ENCODE data around the gene AKAP6. TPM values are rescaled to one million over a fixed set of nuclear protein-coding genes. Genes with fewer than 3 reads are reported as not detected.

AKAP6 gene
- total RNA-seq, 1 experiment from 2014 or later = 2.3 TPM

DNA sequence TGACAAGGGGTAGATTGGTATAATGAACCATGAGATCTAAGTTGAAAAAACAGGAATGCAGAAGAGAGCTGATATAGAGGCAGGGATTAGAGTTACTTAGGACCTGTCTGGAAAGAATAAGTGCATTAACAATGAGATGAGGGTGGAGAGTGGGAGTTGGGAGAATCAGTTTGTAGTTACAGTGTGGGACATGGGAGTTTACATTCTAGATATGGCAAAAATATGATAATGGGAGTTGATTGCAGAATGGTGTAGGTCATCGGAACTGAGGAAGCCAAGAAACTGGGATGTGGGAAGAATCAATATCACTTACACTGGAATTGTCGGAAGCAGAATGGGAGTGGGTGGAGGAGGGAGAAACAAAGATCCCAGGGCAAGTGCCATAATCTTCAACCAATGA lies 308.5 kb downstream of the AKAP6 start:
- H3K9me3 ChIP-seq (ENCODE audit: low read length) = no peaks in the 10 kb centered on the region
- no peak for DNase-seq
- H3K27me3 ChIP-seq (ENCODE audit: low read length) = 0 out of 2 replicates have a peak, but pooled peaks cover 2% of the 10 kb centered on the region
- no peak overlapping the region for H3K4me3 ChIP-seq (ENCODE audit: low read length)
- H3K27ac ChIP-seq (ENCODE audit: low read length) = no peak overlapping the region
- H3K36me3 ChIP-seq (ENCODE audit: insufficient read depth, low read length) = no peaks in the 10 kb centered on the region
- H3K79me2 ChIP-seq (ENCODE audit: low read length) = no peaks in the 10 kb centered on the region
- H4K20me1 ChIP-seq (ENCODE audit: insufficient read depth, low read depth, low read length) = no peaks in the 10 kb centered on the region
- peaks cover 3% of the 10 kb centered on the region; the same call in 1 of the 2 replicates for H3K4me1 ChIP-seq (ENCODE audit: low read length)
- no peaks in the 10 kb centered on the region for H3K9me2 ChIP-seq (replicated peaks; ENCODE audit: insufficient read depth, low read length)
- no peak overlapping the region for H2AFZ ChIP-seq (ENCODE audit: low read length)
- H3K4me2 ChIP-seq (ENCODE audit: low read depth, low read length, poor library complexity, severe bottlenecking) = no peak overlapping the region
- no peak overlapping the region for H3K9ac ChIP-seq (ENCODE audit: low read length)

DNA sequence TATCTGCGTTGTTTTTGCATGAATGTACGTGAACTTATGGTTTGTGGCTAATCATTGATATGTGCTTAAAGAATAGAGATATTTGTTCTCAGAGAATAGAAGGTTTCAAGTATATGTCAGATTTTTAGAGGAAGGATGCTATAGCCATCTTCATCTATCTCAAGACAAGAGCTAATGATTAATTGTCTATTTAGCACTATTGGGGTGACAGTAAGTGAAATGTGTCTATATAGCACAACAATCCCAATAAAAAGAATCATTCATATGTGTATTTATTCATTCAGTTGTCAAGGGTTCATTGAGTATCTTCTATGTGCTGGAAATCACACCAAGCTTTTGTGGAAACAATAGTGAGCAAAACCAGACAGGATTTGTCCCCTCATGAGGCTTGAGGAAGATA lies 310.1 kb downstream of the AKAP6 start:
- Histone ChIP-seq H3K4me2 (ENCODE audit: low read depth, low read length, poor library complexity, severe bottlenecking) (no peak overlapping the region), H3K4me3 (ENCODE audit: low read length) (no peak overlapping the region), H2AFZ (ENCODE audit: low read length) (no peak overlapping the region), H3K27me3 (ENCODE audit: low read length) (0 out of 2 replicates have a peak, but pooled peaks cover 2% of the 10 kb centered on the region), H3K27ac (ENCODE audit: low read length) (no peak overlapping the region), H3K36me3 (ENCODE audit: insufficient read depth, low read length) (no peaks in the 10 kb centered on the region), H4K20me1 (ENCODE audit: insufficient read depth, low read depth, low read length) (no peaks in the 10 kb centered on the region), H3K79me2 (ENCODE audit: low read length) (no peaks in the 10 kb centered on the region), H3K9ac (ENCODE audit: low read length) (no peak overlapping the region), H3K4me1 (ENCODE audit: low read length) (peaks cover 3% of the 10 kb centered on the region; the same call in 1 of the 2 replicates), H3K9me3 (ENCODE audit: low read length) (no peaks in the 10 kb centered on the region), H3K9me2 (replicated peaks; ENCODE audit: insufficient read depth, low read length) (no peaks in the 10 kb centered on the region)
- DNase-seq = no peak

DNA sequence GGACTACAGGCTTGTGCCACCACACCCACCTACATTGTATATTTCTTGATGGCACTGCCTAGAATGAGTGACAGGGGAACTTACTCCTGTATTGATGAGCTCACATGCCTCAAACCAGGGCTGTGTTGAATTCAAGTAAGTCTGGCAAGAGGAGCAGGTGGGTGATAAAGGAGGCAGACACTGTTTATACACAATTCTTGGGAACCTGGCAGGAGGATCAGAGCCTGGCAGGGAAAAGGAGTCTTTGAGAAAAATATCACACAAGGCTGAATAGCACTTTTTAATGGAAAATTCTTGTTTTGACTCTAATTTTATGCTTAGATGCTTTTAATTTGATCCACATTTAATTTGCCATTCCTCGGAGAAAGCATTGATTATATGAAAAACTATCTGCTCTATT lies 316.5 kb downstream of the AKAP6 start:
- Histone ChIP-seq H3K27me3 (ENCODE audit: low read length) (0 out of 2 replicates have a peak, but pooled peaks cover under 1% of the 10 kb centered on the region), H2AFZ (ENCODE audit: low read length) (no peak overlapping the region), H4K20me1 (ENCODE audit: insufficient read depth, low read depth, low read length) (no peaks in the 10 kb centered on the region), H3K4me2 (ENCODE audit: low read depth, low read length, poor library complexity, severe bottlenecking) (no peak overlapping the region), H3K9ac (ENCODE audit: low read length) (no peak overlapping the region), H3K79me2 (ENCODE audit: low read length) (no peaks in the 10 kb centered on the region), H3K9me3 (ENCODE audit: low read length) (no peaks in the 10 kb centered on the region), H3K4me3 (ENCODE audit: low read length) (no peak overlapping the region), H3K4me1 (ENCODE audit: low read length) (peaks cover 6% of the 10 kb centered on the region), H3K27ac (ENCODE audit: low read length) (no peak overlapping the region), H3K36me3 (ENCODE audit: insufficient read depth, low read length) (no peaks in the 10 kb centered on the region), H3K9me2 (replicated peaks; ENCODE audit: insufficient read depth, low read length) (no peaks in the 10 kb centered on the region)
- no peak for DNase-seq

DNA sequence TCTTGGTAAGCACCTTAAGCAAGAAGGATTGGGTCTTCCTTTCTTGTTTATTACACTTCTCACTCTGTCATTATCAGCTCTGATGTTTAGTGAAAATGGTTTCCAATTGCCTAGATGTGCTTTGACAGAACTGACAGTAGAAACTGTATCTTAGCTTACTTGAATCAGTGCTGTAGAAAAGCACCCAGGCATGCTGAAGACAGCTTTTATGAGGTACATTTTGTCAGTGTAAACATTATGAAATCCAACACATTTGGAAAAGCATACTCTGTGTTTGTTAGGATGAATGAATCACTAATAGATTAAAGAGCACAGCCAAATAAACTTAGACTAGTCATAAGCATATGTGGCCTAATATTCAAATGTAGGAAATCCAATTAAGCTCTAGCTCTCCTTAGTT lies 319.3 kb downstream of the AKAP6 start:
- H4K20me1 ChIP-seq (ENCODE audit: insufficient read depth, low read depth, low read length) = no peaks in the 10 kb centered on the region
- H3K4me1 ChIP-seq (ENCODE audit: low read length) = peaks cover 6% of the 10 kb centered on the region
- DNase-seq = no peak
- H3K9me3 ChIP-seq (ENCODE audit: low read length) = no peaks in the 10 kb centered on the region
- no peaks in the 10 kb centered on the region for H3K36me3 ChIP-seq (ENCODE audit: insufficient read depth, low read length)
- no peaks in the 10 kb centered on the region for H3K79me2 ChIP-seq (ENCODE audit: low read length)
- H3K9ac ChIP-seq (ENCODE audit: low read length) = no peak overlapping the region
- H2AFZ ChIP-seq (ENCODE audit: low read length) = no peak overlapping the region
- no peak overlapping the region for H3K27ac ChIP-seq (ENCODE audit: low read length)
- no peaks in the 10 kb centered on the region for H3K27me3 ChIP-seq (ENCODE audit: low read length)
- H3K4me2 ChIP-seq (ENCODE audit: low read depth, low read length, poor library complexity, severe bottlenecking) = no peak overlapping the region
- H3K4me3 ChIP-seq (ENCODE audit: low read length) = no peak overlapping the region
- H3K9me2 ChIP-seq (replicated peaks; ENCODE audit: insufficient read depth, low read length) = no peaks in the 10 kb centered on the region

DNA sequence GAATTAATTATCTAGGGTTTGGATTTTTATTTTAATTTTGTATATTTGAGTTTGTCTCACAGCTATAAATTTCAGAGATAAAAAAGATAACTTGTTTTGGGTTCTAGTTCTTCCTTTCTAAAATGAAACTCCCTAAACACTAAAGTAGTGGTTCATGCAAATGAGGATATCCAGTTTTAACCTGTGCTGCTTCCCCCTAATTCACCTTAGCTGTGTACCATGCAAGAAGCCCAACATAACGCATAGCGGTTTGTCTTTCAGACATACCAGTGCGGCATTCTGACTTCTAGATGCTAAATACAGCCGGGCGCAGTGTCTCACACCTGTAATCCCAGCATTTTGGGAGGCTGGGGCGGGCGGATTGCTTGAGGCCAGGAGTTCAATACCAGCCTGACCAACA lies 320.9 kb downstream of the AKAP6 start:
- H3K27ac ChIP-seq (ENCODE audit: low read length) = no peak overlapping the region
- H3K9me2 ChIP-seq (replicated peaks; ENCODE audit: insufficient read depth, low read length) = no peaks in the 10 kb centered on the region
- H2AFZ ChIP-seq (ENCODE audit: low read length) = no peak overlapping the region
- no peaks in the 10 kb centered on the region for H3K27me3 ChIP-seq (ENCODE audit: low read length)
- no peak overlapping the region for H3K9ac ChIP-seq (ENCODE audit: low read length)
- H3K79me2 ChIP-seq (ENCODE audit: low read length) = no peaks in the 10 kb centered on the region
- H3K4me1 ChIP-seq (ENCODE audit: low read length) = peaks cover 6% of the 10 kb centered on the region
- no peaks in the 10 kb centered on the region for H3K36me3 ChIP-seq (ENCODE audit: insufficient read depth, low read length)
- no peak for DNase-seq
- H3K9me3 ChIP-seq (ENCODE audit: low read length) = no peaks in the 10 kb centered on the region
- peak overlapping the region; percentile 14 for H3K4me2 ChIP-seq (ENCODE audit: low read depth, low read length, poor library complexity, severe bottlenecking)
- H4K20me1 ChIP-seq (ENCODE audit: insufficient read depth, low read depth, low read length) = no peaks in the 10 kb centered on the region
- H3K4me3 ChIP-seq (ENCODE audit: low read length) = no peak overlapping the region

DNA sequence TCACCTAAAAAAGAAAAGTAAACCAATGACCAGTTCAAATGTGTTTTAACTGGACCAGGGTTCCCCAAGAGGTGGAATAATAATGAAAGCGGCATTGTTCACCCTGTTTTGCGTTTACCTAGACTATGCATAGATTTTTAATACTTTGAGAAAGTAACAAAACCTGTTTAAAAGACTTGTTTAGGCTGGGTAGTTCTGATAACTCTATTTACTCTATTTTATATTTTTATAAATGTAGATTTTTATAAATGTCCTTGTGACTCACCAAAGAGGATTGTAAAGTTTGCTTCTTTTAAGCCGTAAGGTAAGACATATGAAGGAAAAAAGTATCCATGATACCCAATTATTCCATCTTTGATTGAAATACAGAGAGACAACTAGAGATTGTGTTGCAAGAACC lies 321.6 kb downstream of the AKAP6 start:
- Histone ChIP-seq H3K36me3 (ENCODE audit: insufficient read depth, low read length) (no peaks in the 10 kb centered on the region), H3K9me3 (ENCODE audit: low read length) (no peaks in the 10 kb centered on the region), H3K4me3 (ENCODE audit: low read length) (no peak overlapping the region), H3K27me3 (ENCODE audit: low read length) (no peaks in the 10 kb centered on the region), H3K4me2 (ENCODE audit: low read depth, low read length, poor library complexity, severe bottlenecking) (no peak overlapping the region), H2AFZ (ENCODE audit: low read length) (no peak overlapping the region), H3K9me2 (replicated peaks; ENCODE audit: insufficient read depth, low read length) (no peaks in the 10 kb centered on the region), H3K9ac (ENCODE audit: low read length) (no peak overlapping the region), H4K20me1 (ENCODE audit: insufficient read depth, low read depth, low read length) (no peaks in the 10 kb centered on the region), H3K4me1 (ENCODE audit: low read length) (peaks cover 6% of the 10 kb centered on the region), H3K79me2 (ENCODE audit: low read length) (no peaks in the 10 kb centered on the region), H3K27ac (ENCODE audit: low read length) (no peak overlapping the region)
- no peak for DNase-seq

DNA sequence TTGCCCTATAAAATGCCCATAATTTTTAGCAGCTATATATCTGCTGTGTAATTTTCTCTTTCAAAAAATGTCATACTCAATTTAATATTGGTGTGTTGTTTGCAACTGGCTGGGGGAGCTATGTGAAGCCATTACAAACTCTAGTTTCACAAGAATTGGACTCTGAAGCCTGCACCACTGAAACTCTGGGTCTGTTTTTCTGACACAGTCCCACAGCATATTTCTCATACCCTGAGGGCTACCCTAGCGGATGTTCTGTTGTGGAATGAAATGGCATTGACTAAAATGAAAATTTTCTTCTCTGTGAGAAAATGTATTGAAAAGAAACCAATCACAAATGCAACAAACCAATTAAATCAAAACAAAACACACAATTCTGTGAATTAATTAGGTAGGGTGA lies 325.0 kb downstream of the AKAP6 start:
- Histone ChIP-seq H3K27ac (ENCODE audit: low read length) (no peak overlapping the region), H3K36me3 (ENCODE audit: insufficient read depth, low read length) (no peaks in the 10 kb centered on the region), H3K4me1 (ENCODE audit: low read length) (peaks cover 14% of the 10 kb centered on the region), H2AFZ (ENCODE audit: low read length) (no peak overlapping the region), H3K9me2 (replicated peaks; ENCODE audit: insufficient read depth, low read length) (no peaks in the 10 kb centered on the region), H3K79me2 (ENCODE audit: low read length) (no peaks in the 10 kb centered on the region), H3K4me3 (ENCODE audit: low read length) (no peak overlapping the region), H4K20me1 (ENCODE audit: insufficient read depth, low read depth, low read length) (no peaks in the 10 kb centered on the region), H3K9ac (ENCODE audit: low read length) (no peak overlapping the region), H3K9me3 (ENCODE audit: low read length) (no peaks in the 10 kb centered on the region), H3K27me3 (ENCODE audit: low read length) (no peaks in the 10 kb centered on the region), H3K4me2 (ENCODE audit: low read depth, low read length, poor library complexity, severe bottlenecking) (no peak overlapping the region)
- DNase-seq = no peak

DNA sequence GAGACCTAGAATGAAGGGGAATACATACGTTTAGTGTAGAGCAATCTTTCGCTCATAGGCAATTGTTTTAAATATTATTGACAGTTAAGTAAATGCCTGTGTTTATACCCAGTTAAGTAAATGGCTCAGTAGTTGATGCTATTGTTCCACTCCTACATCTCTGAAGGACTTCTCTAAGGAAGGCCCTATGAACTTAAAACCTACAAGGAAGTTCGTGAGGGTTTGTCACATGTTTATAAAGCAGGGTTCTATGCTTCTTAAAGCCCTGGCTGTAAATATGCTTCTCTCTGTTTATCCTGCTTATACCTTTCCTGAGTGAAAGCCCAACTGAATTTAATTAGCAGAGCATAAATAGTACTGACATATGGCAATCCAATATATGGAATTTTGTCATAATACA lies 327.5 kb downstream of the AKAP6 start:
- Histone ChIP-seq H3K4me3 (ENCODE audit: low read length) (no peak overlapping the region), H3K36me3 (ENCODE audit: insufficient read depth, low read length) (no peaks in the 10 kb centered on the region), H3K79me2 (ENCODE audit: low read length) (no peaks in the 10 kb centered on the region), H3K4me2 (ENCODE audit: low read depth, low read length, poor library complexity, severe bottlenecking) (no peak overlapping the region), H4K20me1 (ENCODE audit: insufficient read depth, low read depth, low read length) (no peaks in the 10 kb centered on the region), H3K9ac (ENCODE audit: low read length) (no peak overlapping the region), H3K4me1 (ENCODE audit: low read length) (peaks cover 8% of the 10 kb centered on the region), H3K9me2 (replicated peaks; ENCODE audit: insufficient read depth, low read length) (no peaks in the 10 kb centered on the region), H3K27me3 (ENCODE audit: low read length) (no peaks in the 10 kb centered on the region), H3K9me3 (ENCODE audit: low read length) (no peaks in the 10 kb centered on the region), H2AFZ (ENCODE audit: low read length) (no peak overlapping the region), H3K27ac (ENCODE audit: low read length) (no peak overlapping the region)
- no peak for DNase-seq

DNA sequence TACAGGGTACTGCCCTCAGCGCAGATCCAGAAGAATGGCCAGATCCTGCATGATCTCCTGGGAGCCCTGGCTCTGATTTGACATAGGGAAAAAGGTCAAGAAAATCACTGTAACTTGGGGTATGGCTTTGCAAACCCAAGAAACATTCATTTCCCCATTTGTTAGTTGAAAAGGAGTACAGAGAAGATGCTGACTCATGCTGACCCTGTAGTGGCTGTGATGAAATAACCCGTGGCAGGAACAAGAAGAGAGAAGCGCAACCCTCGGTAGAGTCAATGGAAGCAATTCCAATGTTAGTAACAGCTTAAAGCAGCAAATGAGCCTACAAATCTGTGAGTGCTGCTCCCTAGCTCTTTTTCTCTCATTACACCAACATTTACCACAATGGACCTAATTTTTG lies 328.0 kb downstream of the AKAP6 start:
- Histone ChIP-seq H3K79me2 (ENCODE audit: low read length) (no peaks in the 10 kb centered on the region), H3K27ac (ENCODE audit: low read length) (no peak overlapping the region), H3K4me1 (ENCODE audit: low read length) (peaks cover 8% of the 10 kb centered on the region), H3K27me3 (ENCODE audit: low read length) (no peaks in the 10 kb centered on the region), H3K9me2 (replicated peaks; ENCODE audit: insufficient read depth, low read length) (no peaks in the 10 kb centered on the region), H3K9ac (ENCODE audit: low read length) (no peak overlapping the region), H3K4me3 (ENCODE audit: low read length) (no peak overlapping the region), H2AFZ (ENCODE audit: low read length) (no peak overlapping the region), H3K4me2 (ENCODE audit: low read depth, low read length, poor library complexity, severe bottlenecking) (peak overlapping the region; percentile 3), H3K9me3 (ENCODE audit: low read length) (no peaks in the 10 kb centered on the region), H3K36me3 (ENCODE audit: insufficient read depth, low read length) (no peaks in the 10 kb centered on the region), H4K20me1 (ENCODE audit: insufficient read depth, low read depth, low read length) (no peaks in the 10 kb centered on the region)
- peak; percentile 69 for DNase-seq

All from Karpas-422 (cell line).